HCT116 (cell line): Measurements from ENCODE around the gene CIROP.

ENCODE experiments used
- EZH2 ChIP-seq: fragments of 200-600 bp; sonication (generic); IDR thresholded peaks from 2 replicates; pipeline ENCODE4 v1.6.1; 2017; ENCODE audit warnings: antibody characterized with exemption, mixed run types
- EZH2phosphoT487 ChIP-seq: fragments of 200-600 bp; IDR thresholded peaks from 2 replicates; pipeline ENCODE4 v1.6.1; 2018; ENCODE audit warnings: antibody characterized with exemption, borderline replicate concordance
- FOSL1 ChIP-seq: IDR thresholded peaks from 2 replicates; pipeline ENCODE4 v1.6.1; 2012; ENCODE audit warnings: low read depth
- POLR2AphosphoS5 ChIP-seq: IDR thresholded peaks from 2 replicates; pipeline ENCODE4 v1.6.1; 2011; ENCODE audit warnings: mild to moderate bottlenecking, low read depth, low read length, moderate library complexity
- SRF ChIP-seq: IDR thresholded peaks from 2 replicates; pipeline ENCODE4 v1.6.1; 2012; ENCODE audit warnings: low read depth
- TF ChIP-seq, protein P1 (sequence below), 3 experiments: fragments of 200-600 bp in 1 of 3; sonication (generic) in 1 of 3; IDR thresholded peaks in 2 of 3; conservative IDR thresholded peaks in 1 of 3; 2 replicates each; pipeline ENCODE4 v1.5.1; 2012 to 2017; ENCODE audit warnings: low read depth in 2 of 3, low read length in 2 of 3, antibody characterized with exemption in 1 of 3, borderline replicate concordance in 1 of 3, control low read depth in 1 of 3, mild to moderate bottlenecking in 1 of 3, mixed read lengths in 1 of 3, mixed run types in 1 of 3, moderate library complexity in 1 of 3; ENCODE audit not compliant: insufficient read depth in 1 of 3
- TF ChIP-seq, protein P2 (sequence below): IDR thresholded peaks from 2 replicates; pipeline ENCODE4 v1.6.1; 2012

DNA sequence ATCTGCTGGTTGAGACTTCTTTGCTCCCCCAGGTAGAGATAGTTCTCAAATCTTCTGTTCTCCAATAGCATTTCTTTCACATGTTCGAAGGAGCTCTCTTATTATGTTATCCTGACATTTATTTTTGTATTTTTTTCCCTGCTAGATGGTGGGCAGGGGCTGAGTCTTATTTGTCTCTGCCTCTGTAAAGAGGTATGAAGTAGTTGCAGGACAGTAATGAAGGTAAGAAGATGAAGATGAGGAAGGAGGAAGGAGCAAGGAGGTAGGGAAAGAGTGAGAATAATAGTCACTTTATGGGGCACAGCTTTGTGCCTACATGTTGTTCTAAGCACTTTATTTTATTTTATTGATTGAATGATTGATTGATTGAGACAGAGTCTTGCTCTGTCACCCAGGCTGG lies 5.0 kb upstream of the CIROP start:
- TF ChIP-seq SRF (no peak), POLR2AphosphoS5 (no peak), FOSL1 (no peak), EZH2 (no peak), EZH2phosphoT487 (no peak)
- TF ChIP-seq, protein P1, sequence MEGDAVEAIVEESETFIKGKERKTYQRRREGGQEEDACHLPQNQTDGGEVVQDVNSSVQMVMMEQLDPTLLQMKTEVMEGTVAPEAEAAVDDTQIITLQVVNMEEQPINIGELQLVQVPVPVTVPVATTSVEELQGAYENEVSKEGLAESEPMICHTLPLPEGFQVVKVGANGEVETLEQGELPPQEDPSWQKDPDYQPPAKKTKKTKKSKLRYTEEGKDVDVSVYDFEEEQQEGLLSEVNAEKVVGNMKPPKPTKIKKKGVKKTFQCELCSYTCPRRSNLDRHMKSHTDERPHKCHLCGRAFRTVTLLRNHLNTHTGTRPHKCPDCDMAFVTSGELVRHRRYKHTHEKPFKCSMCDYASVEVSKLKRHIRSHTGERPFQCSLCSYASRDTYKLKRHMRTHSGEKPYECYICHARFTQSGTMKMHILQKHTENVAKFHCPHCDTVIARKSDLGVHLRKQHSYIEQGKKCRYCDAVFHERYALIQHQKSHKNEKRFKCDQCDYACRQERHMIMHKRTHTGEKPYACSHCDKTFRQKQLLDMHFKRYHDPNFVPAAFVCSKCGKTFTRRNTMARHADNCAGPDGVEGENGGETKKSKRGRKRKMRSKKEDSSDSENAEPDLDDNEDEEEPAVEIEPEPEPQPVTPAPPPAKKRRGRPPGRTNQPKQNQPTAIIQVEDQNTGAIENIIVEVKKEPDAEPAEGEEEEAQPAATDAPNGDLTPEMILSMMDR (IDR thresholded peaks at IDR 0.05 in 2 of 3, conservative IDR thresholded peaks at IDR 0.05 in 1 of 3; ENCODE audit: borderline replicate concordance in 1 of 3, insufficient read depth in 1 of 3, low read depth in 2 of 3, low read length in 2 of 3), result no peak
- TF ChIP-seq, protein P2, sequence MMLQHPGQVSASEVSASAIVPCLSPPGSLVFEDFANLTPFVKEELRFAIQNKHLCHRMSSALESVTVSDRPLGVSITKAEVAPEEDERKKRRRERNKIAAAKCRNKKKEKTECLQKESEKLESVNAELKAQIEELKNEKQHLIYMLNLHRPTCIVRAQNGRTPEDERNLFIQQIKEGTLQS, result no peak
